ENCODE measurements around the gene TBC1D22A. TPM values are rescaled to one million over a fixed set of nuclear protein-coding genes. Genes with fewer than 3 reads are reported as not detected.

The TBC1D22A gene
- total RNA-seq, 4 donors from 2014 or later = 42.6 to 70.4 (median 55.1) TPM

- Histone ChIP-seq H3K36me3 (no peaks in the 10 kb centered on the region), H3K4me1 (no peaks in the 10 kb centered on the region), H3K4me3 (no peak overlapping the region), H3K27ac (no peak overlapping the region), H3K27me3 (no peaks in the 10 kb centered on the region), H3K9me3 (no peaks in the 10 kb centered on the region)
- DNase-seq = no peak
- TF ChIP-seq CTCF (IDR thresholded peaks at IDR 0.05) (no peak), POLR2A (IDR thresholded peaks at IDR 0.05) (no peak)
Measured at GRCh38 chr22:46959369-46959768, 196.9 kb downstream of the TBC1D22A start.

DNA sequence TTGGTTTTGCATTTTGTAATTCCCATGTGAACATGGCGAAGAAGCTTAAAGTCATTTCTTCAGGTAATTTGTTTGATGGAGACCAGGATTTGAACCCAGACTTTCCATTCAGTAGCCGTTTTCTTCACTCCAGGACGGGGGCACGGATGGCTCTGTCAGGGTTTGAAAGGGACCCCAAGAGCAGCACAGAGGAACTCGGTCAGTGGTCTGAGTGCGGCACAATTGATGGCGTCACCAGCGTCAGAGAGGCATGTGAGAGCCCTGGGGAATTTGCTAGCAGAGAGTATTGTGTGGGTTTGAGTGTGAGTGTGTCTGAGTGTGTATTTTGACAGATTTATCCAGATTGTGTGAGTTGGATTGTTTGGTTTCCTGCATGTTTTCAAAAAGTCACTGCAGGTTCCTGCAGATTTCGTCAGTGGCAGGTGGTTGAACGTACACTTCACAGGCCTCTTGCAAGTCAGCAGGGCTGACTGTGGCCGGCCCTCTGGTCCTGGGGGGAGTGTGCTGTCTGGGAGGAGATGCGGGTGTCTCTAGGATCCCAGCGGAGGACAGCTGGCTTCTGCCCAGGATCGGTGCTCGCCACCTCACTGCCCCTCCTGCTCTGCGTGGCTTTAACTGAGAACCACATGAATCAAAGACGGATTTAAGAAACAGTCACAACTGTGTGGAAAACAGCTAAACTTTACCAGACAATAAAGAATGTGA lies 199.3 kb downstream of the TBC1D22A start:
- H3K4me3 ChIP-seq = no peak overlapping the region
- no peaks in the 10 kb centered on the region for H3K36me3 ChIP-seq
- H3K4me1 ChIP-seq = no peaks in the 10 kb centered on the region
- DNase-seq = no peak
- TF ChIP-seq CTCF (IDR thresholded peaks at IDR 0.05) (no peak), POLR2A (IDR thresholded peaks at IDR 0.05) (no peak)
- H3K27ac ChIP-seq = no peak overlapping the region
- no peaks in the 10 kb centered on the region for H3K9me3 ChIP-seq
- no peaks in the 10 kb centered on the region for H3K27me3 ChIP-seq

- Histone ChIP-seq H3K4me1 (no peaks in the 10 kb centered on the region), H3K4me3 (no peak overlapping the region), H3K36me3 (no peaks in the 10 kb centered on the region), H3K27ac (no peak overlapping the region), H3K27me3 (no peaks in the 10 kb centered on the region), H3K9me3 (no peaks in the 10 kb centered on the region)
- no peak for DNase-seq
- no peak for TF ChIP-seq CTCF (IDR thresholded peaks at IDR 0.05)
- no peak for TF ChIP-seq POLR2A (IDR thresholded peaks at IDR 0.05)
Measured at GRCh38 chr22:46962406-46962805, 200.0 kb downstream of the TBC1D22A start.

- DNase-seq = no peak
- no peaks in the 10 kb centered on the region for H3K36me3 ChIP-seq
- no peaks in the 10 kb centered on the region for H3K27me3 ChIP-seq
- no peak overlapping the region for H3K27ac ChIP-seq
- no peaks in the 10 kb centered on the region for H3K4me1 ChIP-seq
- no peak overlapping the region for H3K4me3 ChIP-seq
- no peaks in the 10 kb centered on the region for H3K9me3 ChIP-seq
- TF ChIP-seq POLR2A (IDR thresholded peaks at IDR 0.05) (no peak), CTCF (IDR thresholded peaks at IDR 0.05) (no peak)
Measured at GRCh38 chr22:46963672-46964545, 201.5 kb downstream of the TBC1D22A start.

DNA sequence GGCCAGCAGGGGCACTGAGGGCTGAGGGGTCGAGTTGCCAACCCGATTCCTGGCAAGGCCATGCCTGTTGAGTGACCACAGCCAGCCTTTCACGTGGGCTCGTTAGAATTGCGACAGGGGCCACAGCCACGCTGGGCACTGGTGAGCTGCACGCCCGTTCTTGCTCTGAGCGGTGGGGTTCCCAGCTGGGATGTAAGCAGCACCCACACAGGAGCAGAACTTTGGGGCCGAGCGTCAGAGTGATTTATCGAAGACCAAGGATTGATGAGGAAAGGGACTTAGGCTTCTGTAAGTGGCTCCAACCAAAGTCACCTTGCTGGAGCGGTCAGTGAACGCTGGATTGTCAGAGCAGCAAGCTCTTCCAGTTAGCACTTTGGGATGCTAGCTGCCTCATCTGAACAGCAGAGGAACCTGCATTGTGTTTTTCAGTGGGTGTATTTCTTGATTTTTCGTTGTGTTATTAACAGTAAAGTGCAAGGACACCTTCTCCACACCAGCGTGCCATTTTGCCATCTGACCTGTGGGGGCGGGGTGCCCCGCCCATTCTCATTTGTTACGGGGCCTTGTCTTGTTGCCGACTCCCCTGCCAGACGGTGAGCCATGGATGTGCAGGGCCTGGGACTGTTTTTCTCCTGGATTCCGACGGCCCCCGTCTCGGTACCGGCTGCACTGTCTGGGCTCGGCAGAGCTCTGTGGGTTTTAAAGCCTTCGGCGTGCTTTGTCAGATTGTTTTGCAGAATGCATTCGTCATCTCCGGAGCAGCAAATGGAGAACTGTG lies 202.5 kb downstream of the TBC1D22A start:
- no peak for DNase-seq
- TF ChIP-seq CTCF (IDR thresholded peaks at IDR 0.05) = no peak

More for the DNA sequence above, 202.5 kb downstream of the TBC1D22A start:
- no peaks in the 10 kb centered on the region for H3K4me1 ChIP-seq
- no peaks in the 10 kb centered on the region for H3K9me3 ChIP-seq
- no peaks in the 10 kb centered on the region for H3K27me3 ChIP-seq
- no peak overlapping the region for H3K27ac ChIP-seq
- no peaks in the 10 kb centered on the region for H3K36me3 ChIP-seq
- H3K4me3 ChIP-seq = no peak overlapping the region

All from Peyer's patch (tissue), 4 donors.